SK-N-MC (cell line): ENCODE data around the gene CCDC60.

ENCODE experiments used
- EZH2 ChIP-seq: fragments of 200-600 bp; sonication (generic); IDR thresholded peaks from one replicate; pipeline ENCODE4 v1.6.1; 2017; ENCODE audit warnings: antibody characterized with exemption
- POLR2AphosphoS5 ChIP-seq: IDR thresholded peaks from 2 replicates; pipeline ENCODE4 v1.6.1; 2012; ENCODE audit warnings: mild to moderate bottlenecking, low read depth, low read length, borderline replicate concordance

- TF ChIP-seq EZH2 (no peak), POLR2AphosphoS5 (no peak)
These were observed 28.5 kb downstream of the CCDC60 start for GRCh38 chr12:119363037-119363436.
